Skin epidermis (tissue), 12 donors: Measurements from ENCODE around the gene RTN4.
"Not testable (repeated sequence)": the region's sequence is repeated elsewhere in the genome, so short reads cannot be mapped to it uniquely, and the experiment has no call there.

Experiments
- H3K27ac ChIP-seq, 21 experiments: fragments of 200-600 bp; sonication (generic) in 11 of 21; one replicate each; pipeline ENCODE4 v1.5.0; 2020; ENCODE audit warnings: mild to moderate bottlenecking in 3 of 21, inconsistent platforms in 2 of 21, moderate library complexity in 2 of 21
- H3K4me3 ChIP-seq, 7 experiments: fragments of 200-600 bp; sonication (generic) in 2 of 7; one replicate each; pipeline ENCODE4 v1.5.0; 2020; ENCODE audit warnings: inconsistent platforms in 2 of 7, mild to moderate bottlenecking in 2 of 7, moderate library complexity in 1 of 7

Gene RTN4

GRCh38 chr2:55050100-55050994, at the start of gene RTN4:
Gene RTN4, minus strand, starts transcription at chr2:55050451. Its CDS starts 151 bp downstream, at chr2:55050300.
- peak within 1 kb of the TSS; percentile 69 to 99 (median 98) for H3K4me3 ChIP-seq
- H3K27ac ChIP-seq: peak within 1 kb of the TSS; percentile 95 to 100 (median 98)

GRCh38 chr2:55099493-55099877, 49.2 kb upstream of the RTN4 start:
- peak overlapping the region in 4 of 21 experiments; percentile 11 to 69 (median 50) for H3K27ac ChIP-seq
- H3K4me3 ChIP-seq: no peak overlapping the region

- Histone ChIP-seq H3K4me3 (no peak overlapping the region), H3K27ac (peak overlapping the region in 3 of 21 experiments; percentile 17 to 36 (median 23))
Measured at GRCh38 chr2:55097461-55098410, 47.5 kb upstream of the RTN4 start.

GRCh38 chr2:55097082-55097460, 46.8 kb upstream of the RTN4 start:
- H3K27ac ChIP-seq: peak overlapping the region in 1 of 21 experiments; percentile 36
- no peak overlapping the region for H3K4me3 ChIP-seq

GRCh38 chr2:55096586-55096985, 46.3 kb upstream of the RTN4 start:
- H3K4me3 ChIP-seq: no peak overlapping the region
- no peak overlapping the region for H3K27ac ChIP-seq

DNA sequence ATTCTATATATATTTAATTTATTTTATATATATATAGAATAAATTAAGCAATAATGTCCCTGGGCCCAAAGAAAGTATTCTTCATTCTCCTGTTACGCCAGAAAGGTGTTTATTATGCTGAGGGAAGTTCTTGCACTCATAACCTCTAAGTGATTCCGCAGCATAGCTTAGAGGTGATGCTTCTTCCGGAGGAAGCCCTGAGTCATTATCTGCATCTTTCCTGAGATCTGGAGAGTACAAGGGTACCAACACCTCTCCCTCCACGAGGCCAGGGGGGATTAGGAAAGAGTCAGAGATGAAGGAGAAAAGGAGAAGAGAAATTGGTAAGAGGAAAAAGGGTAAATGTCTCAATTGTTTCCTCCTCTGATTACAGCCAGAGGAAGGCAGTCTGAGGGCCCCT, 43.1 kb upstream of the RTN4 start:
- no peak overlapping the region for H3K27ac ChIP-seq

GRCh38 chr2:55092439-55092838, 42.2 kb upstream of the RTN4 start:
- Histone ChIP-seq H3K27ac (peak overlapping the region in 1 of 21 experiments; percentile 3), H3K4me3 (no peak overlapping the region)

More for the DNA sequence above, 43.1 kb upstream of the RTN4 start:
- no peak overlapping the region for H3K4me3 ChIP-seq

GRCh38 chr2:55091681-55092080, 41.4 kb upstream of the RTN4 start:
- H3K27ac ChIP-seq: not testable (repeated sequence)

GRCh38 chr2:55090702-55091101, 40.5 kb upstream of the RTN4 start:
- no peak overlapping the region for H3K27ac ChIP-seq
- H3K4me3 ChIP-seq: no peak overlapping the region

More at GRCh38 chr2:55091681-55092080, 41.4 kb upstream of the RTN4 start:
- not testable (repeated sequence) for H3K4me3 ChIP-seq

DNA sequence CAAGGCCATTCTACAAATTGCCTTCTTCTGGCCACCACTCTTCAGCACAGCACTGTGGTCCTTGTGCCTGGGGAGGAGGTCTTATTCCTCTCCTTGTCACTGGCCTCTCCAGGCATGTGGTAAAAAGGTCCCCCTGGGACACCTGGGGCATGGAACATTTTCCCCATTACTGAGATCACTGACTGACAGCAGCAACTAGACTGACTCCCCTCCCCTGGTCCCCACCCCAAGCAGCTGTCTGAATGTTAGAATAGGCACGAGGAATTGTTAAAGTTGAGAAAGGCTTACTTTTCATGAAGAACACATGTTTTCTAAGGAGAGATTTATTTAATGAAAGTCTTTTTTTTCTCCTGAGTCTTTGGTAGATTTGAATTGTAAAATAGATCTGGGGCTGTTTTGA, 39.5 kb upstream of the RTN4 start:
- Histone ChIP-seq H3K4me3 (no peak overlapping the region), H3K27ac (no peak overlapping the region)

GRCh38 chr2:55088400-55088799, 38.1 kb upstream of the RTN4 start:
- H3K4me3 ChIP-seq: no peak overlapping the region
- H3K27ac ChIP-seq: no peak overlapping the region

DNA sequence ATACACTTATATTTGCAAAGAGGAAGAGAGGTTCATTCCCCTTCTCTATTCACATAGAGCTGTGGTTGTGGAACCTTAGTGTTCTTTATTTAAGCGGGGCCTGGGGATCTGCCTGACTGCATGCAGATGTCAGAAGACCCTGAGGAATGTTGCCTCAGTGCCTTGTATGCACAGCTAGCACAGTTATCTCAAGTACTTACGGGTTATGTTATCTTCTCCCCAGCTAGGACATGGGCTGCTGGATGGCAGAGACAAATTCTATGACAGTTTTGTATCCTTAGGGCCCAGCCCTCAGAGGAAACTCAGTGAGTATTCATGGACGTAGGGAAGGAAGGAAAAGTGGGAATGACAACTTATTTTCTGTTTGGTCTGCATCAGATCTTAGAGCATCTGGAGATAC, 37.7 kb upstream of the RTN4 start:
- Histone ChIP-seq H3K27ac (no peak overlapping the region), H3K4me3 (no peak overlapping the region)

- no peak overlapping the region for H3K4me3 ChIP-seq
- no peak overlapping the region for H3K27ac ChIP-seq
Measured at GRCh38 chr2:55087501-55087900, 37.2 kb upstream of the RTN4 start.

- no peak overlapping the region for H3K4me3 ChIP-seq
- H3K27ac ChIP-seq: no peak overlapping the region
Measured at GRCh38 chr2:55085113-55086040, 35.1 kb upstream of the RTN4 start.

DNA sequence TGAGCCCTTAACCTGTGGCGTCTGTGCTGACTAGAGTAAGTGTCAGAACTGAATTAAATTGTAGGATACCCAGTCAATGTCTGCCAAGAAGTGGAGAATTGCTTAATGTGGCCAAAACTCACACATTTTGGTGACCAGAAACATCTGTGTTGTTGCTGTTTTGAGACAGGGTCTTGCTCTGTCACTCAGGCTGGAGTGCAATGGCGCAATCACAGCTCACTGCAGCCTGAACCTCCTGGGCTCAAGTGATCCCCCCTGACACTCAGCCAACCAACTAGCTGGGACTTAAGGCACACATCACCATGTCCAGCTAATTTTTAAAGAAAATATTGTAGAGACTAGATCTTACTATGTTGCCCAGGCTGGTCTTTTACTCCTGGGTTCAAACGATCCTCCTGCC, 34.4 kb upstream of the RTN4 start:
- H3K4me3 ChIP-seq: no peak overlapping the region
- no peak overlapping the region for H3K27ac ChIP-seq

DNA sequence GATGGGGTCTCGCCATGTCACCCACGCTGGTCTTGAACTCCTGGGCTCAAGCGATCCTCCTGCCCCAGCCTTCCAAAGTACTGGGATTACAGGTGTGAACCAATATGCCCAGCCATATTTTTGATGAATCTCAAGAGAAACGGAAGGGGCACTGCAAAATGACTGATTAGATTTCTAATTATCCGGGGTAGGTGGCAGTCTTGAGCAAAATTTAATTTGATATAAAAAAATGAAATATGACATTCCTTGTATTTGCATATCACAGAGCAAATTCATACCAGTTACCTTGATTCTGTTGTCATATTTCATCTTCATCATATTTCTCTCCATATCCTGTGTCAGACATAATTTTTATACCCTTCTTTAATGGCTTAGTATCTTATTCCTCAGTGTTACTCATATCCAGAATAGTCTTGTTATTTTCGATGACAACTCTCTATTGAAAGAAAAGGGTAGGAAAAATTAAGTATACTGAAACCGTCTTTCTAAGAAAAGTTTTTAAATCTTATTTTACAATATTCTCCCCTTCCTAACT, 30.0 kb upstream of the RTN4 start:
- Histone ChIP-seq H3K27ac (no peak overlapping the region), H3K4me3 (no peak overlapping the region)

GRCh38 chr2:55078956-55079355, 28.7 kb upstream of the RTN4 start:
- Histone ChIP-seq H3K27ac (no peak overlapping the region), H3K4me3 (no peak overlapping the region)

DNA sequence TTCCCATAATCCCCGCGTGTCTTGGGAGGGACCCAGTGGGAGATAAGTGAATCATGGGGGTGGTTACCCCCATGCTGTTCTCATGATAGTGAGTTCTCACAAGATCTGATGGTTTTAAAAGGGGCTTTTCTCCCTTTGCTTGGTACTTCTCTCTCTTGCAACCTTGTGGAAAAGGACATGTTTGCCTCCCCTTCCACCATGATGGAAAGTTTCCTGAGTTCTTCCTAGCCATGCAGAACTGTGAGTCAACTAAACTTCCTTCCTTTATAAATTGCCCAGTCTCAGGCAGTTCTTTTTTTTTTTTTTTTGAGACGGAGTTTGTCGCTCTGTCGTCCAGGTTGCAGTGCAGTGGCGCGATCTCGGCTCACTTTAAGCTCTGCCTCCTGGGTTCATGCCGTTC, 26.5 kb upstream of the RTN4 start:
- no peak overlapping the region for H3K27ac ChIP-seq
- no peak overlapping the region for H3K4me3 ChIP-seq

GRCh38 chr2:55076019-55076418, 25.8 kb upstream of the RTN4 start:
- H3K27ac ChIP-seq, H3K4me3 ChIP-seq: not testable (repeated sequence)
